SU-DHL-6 (cell line): ENCODE measurements around the gene KANK3.

Experiments used
- EZH2phosphoT487 ChIP-seq: fragments of 200-600 bp; sonication (generic), shearing (Covaris generic); conservative IDR thresholded peaks from 2 replicates; pipeline ENCODE4 v1.6.1; 2018; ENCODE audit warnings: mild to moderate bottlenecking, antibody characterized with exemption, low read length, moderate library complexity, mixed read lengths
- TF ChIP-seq, protein P1 (sequence below): fragments of 200-600 bp; sonication (generic); IDR thresholded peaks from one replicate; pipeline ENCODE4 v1.5.1; 2017; ENCODE audit warnings: antibody characterized with exemption, mild to moderate bottlenecking, low read length, moderate library complexity; ENCODE audit not compliant: insufficient read depth, poor library complexity, severe bottlenecking

DNA sequence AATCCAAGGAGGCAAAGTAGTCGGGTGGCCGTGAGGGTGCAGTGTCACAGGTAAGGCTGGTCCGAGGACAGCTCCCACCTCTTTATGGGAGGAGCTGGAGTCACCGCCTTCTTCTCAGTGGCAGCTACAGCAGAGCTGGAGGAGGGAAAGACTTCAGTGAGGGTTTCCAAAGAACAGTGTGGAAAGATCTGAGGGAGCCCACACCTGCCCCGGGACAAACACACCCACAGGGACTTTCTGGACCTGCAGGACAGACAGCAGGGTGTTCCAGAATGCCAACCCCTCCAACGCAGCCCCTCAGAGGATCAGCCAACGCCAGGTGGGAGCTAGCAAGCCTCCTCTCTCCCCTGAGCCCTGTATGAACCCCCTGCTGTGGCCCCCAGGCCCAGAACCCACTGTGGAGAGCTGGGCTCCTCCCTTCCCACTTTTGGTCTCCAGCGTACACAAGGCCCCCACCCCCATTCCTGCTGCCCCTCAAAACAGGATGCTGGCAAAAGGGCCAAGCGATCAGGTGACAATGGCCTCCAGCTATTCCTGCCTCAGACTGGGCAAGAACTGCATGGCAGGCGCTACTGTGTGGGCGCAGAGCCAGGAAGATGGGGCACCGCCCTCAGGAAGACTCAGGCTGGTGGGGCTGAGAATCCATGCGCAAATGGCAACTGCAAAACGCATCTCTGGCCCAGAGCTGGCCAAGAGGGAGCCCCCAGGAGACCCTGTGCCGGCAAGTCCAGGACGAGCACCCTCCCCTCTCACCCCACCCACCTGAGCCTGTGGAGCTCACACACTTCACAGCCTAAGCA, 31.4 kb downstream of the KANK3 start:
- TF ChIP-seq, protein P1, sequence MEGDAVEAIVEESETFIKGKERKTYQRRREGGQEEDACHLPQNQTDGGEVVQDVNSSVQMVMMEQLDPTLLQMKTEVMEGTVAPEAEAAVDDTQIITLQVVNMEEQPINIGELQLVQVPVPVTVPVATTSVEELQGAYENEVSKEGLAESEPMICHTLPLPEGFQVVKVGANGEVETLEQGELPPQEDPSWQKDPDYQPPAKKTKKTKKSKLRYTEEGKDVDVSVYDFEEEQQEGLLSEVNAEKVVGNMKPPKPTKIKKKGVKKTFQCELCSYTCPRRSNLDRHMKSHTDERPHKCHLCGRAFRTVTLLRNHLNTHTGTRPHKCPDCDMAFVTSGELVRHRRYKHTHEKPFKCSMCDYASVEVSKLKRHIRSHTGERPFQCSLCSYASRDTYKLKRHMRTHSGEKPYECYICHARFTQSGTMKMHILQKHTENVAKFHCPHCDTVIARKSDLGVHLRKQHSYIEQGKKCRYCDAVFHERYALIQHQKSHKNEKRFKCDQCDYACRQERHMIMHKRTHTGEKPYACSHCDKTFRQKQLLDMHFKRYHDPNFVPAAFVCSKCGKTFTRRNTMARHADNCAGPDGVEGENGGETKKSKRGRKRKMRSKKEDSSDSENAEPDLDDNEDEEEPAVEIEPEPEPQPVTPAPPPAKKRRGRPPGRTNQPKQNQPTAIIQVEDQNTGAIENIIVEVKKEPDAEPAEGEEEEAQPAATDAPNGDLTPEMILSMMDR = no peak
- TF ChIP-seq EZH2phosphoT487 = no peak
